Psoas muscle (tissue), 8 donors: ENCODE measurements around the gene OLFM2. TPM values are rescaled to one million over a fixed set of nuclear protein-coding genes. Genes with fewer than 3 reads are reported as not detected.

ENCODE experiments used
- ATAC-seq, 4 donors: fragments of 200-7000 bp; cut with Tn5 transposase; one replicate each; pipeline ENCODE4 v1.9.1; 2020; ENCODE audit warnings: moderate library complexity in 3 of 4, mild to moderate bottlenecking in 2 of 4
- DNase-seq, 2 donors: peaks; one replicate each; pipeline ENCODE4 v3.0.0-alpha.2; 2020
- H3K27ac ChIP-seq: fragments of 200-600 bp; one replicate; pipeline ENCODE4 v1.8.0; 2022
- H3K27me3 ChIP-seq, 3 donors: fragments of 200-600 bp in 1 of 3; one replicate each; pipeline versions ENCODE4 v1.6.1 to v1.8.0; 2013 to 2022; ENCODE audit warnings: low read length in 2 of 3, mild to moderate bottlenecking in 2 of 3, moderate library complexity in 1 of 3; ENCODE audit not compliant: insufficient read depth in 3 of 3
- H3K36me3 ChIP-seq, 2 donors: fragments of 200-600 bp in 1 of 2; one replicate each; pipeline versions ENCODE4 v1.6.1 to v1.8.0; 2013 to 2022; ENCODE audit warnings: low read depth in 1 of 2, mild to moderate bottlenecking in 1 of 2, moderate library complexity in 1 of 2; ENCODE audit not compliant: insufficient read depth in 1 of 2
- H3K4me1 ChIP-seq: fragments of 200-600 bp; one replicate; pipeline ENCODE4 v1.8.0; 2022
- H3K4me3 ChIP-seq: fragments of 200-600 bp; one replicate; pipeline ENCODE4 v1.8.0; 2022; ENCODE audit warnings: mild to moderate bottlenecking
- H3K9me3 ChIP-seq: fragments of 200-600 bp; one replicate; pipeline ENCODE4 v1.8.0; 2022
- WGBS, 3 donors: extraction: QIAGEN DNeasy Blood & Tissue Kit; methylation state at CpG; one replicate each; pipeline versions ENCODE4 v1.1.6 to v1.1.7; 2013; 5-methylcytosine and 5-hydroxymethylcytosine counted together
- intact Hi-C, 2 donors: fragments of 100-400 bp; cut with DNase I; formaldehyde crosslinking; loops; one replicate each; pipeline versions ENCODE4 v1.11.0 to v1.14.2; 2022
- polyA plus RNA-seq, 3 donors: library from polyadenylated mRNA; stranded (reverse); fragments of 200-250 nt; gene quantifications; one replicate each; pipeline ENCODE4 v1.2.3, GENCODE V29; 2013
- total RNA-seq, 4 donors: library from RNA; stranded (reverse); fragmentation: NEBNext Ultra II Directional in 2 of 4; extraction: Animal tissue kit (Norgen Biotek cat#: 25700) in 2 of 4; gene quantifications; one replicate each; pipeline versions ENCODE4 v1.2.1 to v1.2.4, GENCODE V29; 2021 to 2023
- TF ChIP-seq, protein P1 (sequence below): fragments of 200-600 bp; IDR thresholded peaks from one replicate; pipeline ENCODE4 v1.8.0; 2022; ENCODE audit warnings: antibody characterized with exemption
- donor health status: healthy with polysubstance abuse.
- donor health status: DM: no; HTN: no; CAD: no; lungs with moderate emphysema.
- donor health status: Bipolar disorder and iron deficiency.
- donor health status: healthy.
- donor health status: DM: yes; HTN: yes; CAD: no.
- donor health status: DM: no; HTN: no; CAD: no.
- donor health status: DM: no; HTN: no; CAD: no.
- donor health status: DM: yes; HTN: yes; CAD: no.

Gene OLFM2
- total and polyA plus RNA-seq, 7 donors: 0.48 to 5.1 (median 1.0) TPM

DNA sequence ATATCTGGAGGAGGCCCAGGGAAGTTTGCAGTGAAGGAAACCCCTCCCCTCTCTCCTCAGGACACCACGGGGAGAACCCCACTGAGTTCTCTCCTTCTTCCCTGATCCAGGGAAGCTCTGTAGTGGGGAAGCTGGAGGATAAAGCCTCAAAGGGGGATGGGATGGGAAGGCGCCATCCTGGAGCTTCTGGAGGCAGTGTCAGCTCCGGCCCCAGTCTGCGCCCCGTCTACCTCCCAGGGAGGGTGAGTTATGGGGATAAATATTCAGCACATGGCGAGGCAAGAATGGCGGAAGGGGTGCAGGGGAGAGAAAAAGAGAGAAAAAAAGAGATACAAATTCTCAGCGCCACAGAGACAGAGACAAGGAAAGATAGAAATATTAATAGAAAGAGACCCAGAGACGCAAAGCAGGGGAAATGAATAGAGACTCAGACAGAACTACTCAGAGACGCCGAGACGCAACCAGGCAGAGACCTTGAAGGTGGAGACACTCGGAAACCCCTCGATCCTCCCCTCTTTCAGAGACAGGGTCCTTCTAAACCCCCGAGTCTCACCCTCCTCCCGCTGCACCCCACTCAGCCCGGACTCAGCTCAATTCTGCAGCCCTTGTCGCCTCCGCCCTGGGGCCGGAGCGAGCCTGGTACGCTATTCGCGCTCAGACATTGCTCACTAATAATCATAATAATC is 23.6 kb downstream of the OLFM2 start:
- no peak for ATAC-seq
- TF ChIP-seq, protein P1, sequence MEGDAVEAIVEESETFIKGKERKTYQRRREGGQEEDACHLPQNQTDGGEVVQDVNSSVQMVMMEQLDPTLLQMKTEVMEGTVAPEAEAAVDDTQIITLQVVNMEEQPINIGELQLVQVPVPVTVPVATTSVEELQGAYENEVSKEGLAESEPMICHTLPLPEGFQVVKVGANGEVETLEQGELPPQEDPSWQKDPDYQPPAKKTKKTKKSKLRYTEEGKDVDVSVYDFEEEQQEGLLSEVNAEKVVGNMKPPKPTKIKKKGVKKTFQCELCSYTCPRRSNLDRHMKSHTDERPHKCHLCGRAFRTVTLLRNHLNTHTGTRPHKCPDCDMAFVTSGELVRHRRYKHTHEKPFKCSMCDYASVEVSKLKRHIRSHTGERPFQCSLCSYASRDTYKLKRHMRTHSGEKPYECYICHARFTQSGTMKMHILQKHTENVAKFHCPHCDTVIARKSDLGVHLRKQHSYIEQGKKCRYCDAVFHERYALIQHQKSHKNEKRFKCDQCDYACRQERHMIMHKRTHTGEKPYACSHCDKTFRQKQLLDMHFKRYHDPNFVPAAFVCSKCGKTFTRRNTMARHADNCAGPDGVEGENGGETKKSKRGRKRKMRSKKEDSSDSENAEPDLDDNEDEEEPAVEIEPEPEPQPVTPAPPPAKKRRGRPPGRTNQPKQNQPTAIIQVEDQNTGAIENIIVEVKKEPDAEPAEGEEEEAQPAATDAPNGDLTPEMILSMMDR: no peak
- Histone ChIP-seq H3K27me3 (peaks cover 0 to 65% (median 14%) of the 10 kb centered on the region in 3 donors), H3K9me3 (no peaks in the 10 kb centered on the region), H3K36me3 (no peaks in the 10 kb centered on the region), H3K4me1 (no peaks in the 10 kb centered on the region), H3K4me3 (peak overlapping the region; percentile 58), H3K27ac (no peak overlapping the region)
- WGBS, 3 donors: 32 to 36% (median 34%) methylated on average over 24 of the region's 24 CpGs
- no peak for DNase-seq
- intact Hi-C loops: no loop called here

DNA sequence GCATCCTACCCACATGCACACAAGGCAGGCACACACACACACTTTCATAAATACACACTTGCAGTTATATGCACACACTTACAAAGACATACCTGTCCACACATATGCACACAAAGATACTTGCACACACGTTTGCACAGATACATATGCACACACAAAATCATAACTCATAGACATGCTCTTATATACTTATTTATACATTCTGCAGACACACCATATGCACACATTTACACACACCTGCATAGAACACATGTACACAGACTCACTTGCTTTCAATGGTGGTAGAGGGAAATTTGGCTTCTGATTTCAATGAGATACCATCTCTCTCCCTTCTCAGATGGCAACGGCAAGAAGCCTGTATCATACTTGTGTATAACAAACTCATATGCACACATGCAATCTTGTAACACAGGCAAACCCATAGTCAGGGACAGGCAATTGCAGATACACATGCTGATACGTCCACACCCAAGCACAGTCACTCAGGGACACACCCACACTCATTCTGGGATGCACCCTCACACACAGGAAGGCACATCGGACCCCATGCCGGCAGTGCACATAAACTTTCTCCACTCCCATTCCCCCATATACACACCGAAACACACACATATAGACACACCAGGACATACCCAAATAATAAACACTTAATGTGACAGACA is 24.7 kb downstream of the OLFM2 start:
- DNase-seq (no peak), ATAC-seq (no peak)
- TF ChIP-seq, protein P1: no peak
- WGBS, 3 donors: 56 to 66% (median 65%) methylated on average over 6 of the region's 6 CpGs
- intact Hi-C loops: no loop called here
- Histone ChIP-seq H3K36me3 (no peaks in the 10 kb centered on the region), H3K27me3 (peaks cover 0 to 63% (median 15%) of the 10 kb centered on the region in 3 donors), H3K27ac (no peak overlapping the region), H3K4me1 (no peaks in the 10 kb centered on the region), H3K4me3 (no peak overlapping the region), H3K9me3 (no peaks in the 10 kb centered on the region)

DNA sequence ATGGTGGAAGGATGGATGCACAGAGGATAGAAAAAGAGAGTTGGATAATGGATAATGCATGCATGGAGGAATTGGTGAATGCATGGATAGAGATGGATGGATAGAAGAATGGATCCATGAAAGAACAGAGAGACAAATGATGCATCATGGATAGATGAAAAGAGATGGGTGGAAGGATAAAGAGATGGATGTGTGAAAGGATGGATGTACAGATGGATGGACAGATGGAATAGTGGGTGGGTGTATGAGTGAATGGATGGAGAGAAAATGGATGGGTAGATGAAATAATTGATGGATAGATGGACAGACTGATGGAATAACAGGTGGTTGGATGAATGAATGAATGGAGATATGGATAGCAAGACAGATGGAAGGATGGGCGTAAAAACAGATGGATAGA is 25.7 kb downstream of the OLFM2 start:
- H3K4me1 ChIP-seq: no peaks in the 10 kb centered on the region
- no peak overlapping the region for H3K27ac ChIP-seq
- no peaks in the 10 kb centered on the region for H3K36me3 ChIP-seq
- 94 to 100% (median 97%) methylated on average over 1 of the region's 1 CpG for WGBS, 3 donors
- intact Hi-C loops: no loop called here
- TF ChIP-seq, protein P1: no peak
- ATAC-seq: no peak
- H3K4me3 ChIP-seq: no peak overlapping the region
- H3K27me3 ChIP-seq: peaks cover 0 to 61% (median 21%) of the 10 kb centered on the region in 3 donors
- DNase-seq: no peak
- no peaks in the 10 kb centered on the region for H3K9me3 ChIP-seq

DNA sequence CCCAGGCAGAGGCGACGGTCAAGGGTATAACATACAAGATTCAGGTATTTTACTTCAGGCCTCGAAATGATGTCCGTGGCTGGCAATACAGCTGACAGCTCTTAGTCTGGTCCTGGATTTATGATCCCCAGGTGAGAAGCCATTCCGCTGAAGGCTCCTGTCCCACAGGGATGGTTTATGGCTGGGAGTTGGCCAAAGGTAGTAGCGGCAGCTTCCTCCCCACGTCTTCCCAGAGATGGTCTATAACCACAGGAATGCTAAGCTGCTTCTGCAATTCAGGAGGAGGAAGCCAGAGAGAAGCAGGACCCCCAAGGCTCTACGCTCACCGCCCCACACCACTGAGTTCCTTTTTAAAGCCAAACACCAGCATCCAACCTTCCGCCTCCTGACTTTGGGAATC is 27.1 kb downstream of the OLFM2 start:
- WGBS, 3 donors: 57 to 58% (median 57%) methylated on average over 10 of the region's 10 CpGs
- ATAC-seq: no peak

More for the DNA sequence above, 27.1 kb downstream of the OLFM2 start:
- intact Hi-C loops: no loop called here
- Histone ChIP-seq H3K9me3 (no peaks in the 10 kb centered on the region), H3K27ac (no peak overlapping the region), H3K4me3 (no peak overlapping the region), H3K27me3 (peaks cover 0 to 50% (median 14%) of the 10 kb centered on the region in 3 donors), H3K36me3 (no peaks in the 10 kb centered on the region), H3K4me1 (no peaks in the 10 kb centered on the region)
- DNase-seq: no peak
- TF ChIP-seq, protein P1: no peak
